Type B pancreatic cell (in vitro differentiated cells): ENCODE results near the gene SAPCD1. TPM values are rescaled to one million over a fixed set of nuclear protein-coding genes. Genes with fewer than 3 reads are reported as not detected.

Experiments
- DNase-seq: peaks from one replicate; pipeline ENCODE4 v3.0.0; 2021; ENCODE audit warnings: mixed read lengths; ENCODE audit not compliant: unreplicated experiment; ENCODE audit errors: extremely low spot score
- H3K27ac Mint-ChIP-seq: 2 replicates; pipeline ENCODE4 v1.8.0; 2021; ENCODE audit warnings: mild to moderate bottlenecking, mixed read lengths
- H3K27me3 Mint-ChIP-seq: 2 replicates; pipeline ENCODE4 v1.8.0; 2021; ENCODE audit warnings: mixed read lengths
- H3K36me3 Mint-ChIP-seq: 2 replicates; pipeline ENCODE4 v1.8.0; 2021; ENCODE audit warnings: mixed read lengths
- H3K4me1 Mint-ChIP-seq: one replicate; pipeline ENCODE4 v1.8.0; 2021; ENCODE audit warnings: mixed read lengths; ENCODE audit not compliant: unreplicated experiment
- H3K4me3 Mint-ChIP-seq: 2 replicates; pipeline ENCODE4 v1.8.0; 2021; ENCODE audit warnings: mild to moderate bottlenecking, mixed read lengths
- H3K9me3 Mint-ChIP-seq: 2 replicates; pipeline ENCODE4 v1.8.0; 2021; ENCODE audit warnings: mixed read lengths
- CTCF ChIP-seq: fragments of 200-600 bp; sonication (generic); conservative IDR thresholded peaks from 2 replicates; pipeline ENCODE4 v1.5.0; 2021; ENCODE audit warnings: antibody characterized with exemption, mild to moderate bottlenecking
- total RNA-seq: library from RNA; stranded (reverse); gene quantifications from 2 replicates; pipeline ENCODE4 v1.2.1, GENCODE V29; 2021; ENCODE audit warnings: low replicate concordance

The SAPCD1 gene
- total RNA-seq, 1 donor from 2014 or later = 8.9 TPM

GRCh38 chr6:31782126-31782855 is 19.8 kb downstream of the SAPCD1 start:
- Mint-ChIP-seq H3K36me3 (peaks cover 4% of the 10 kb centered on the region), H3K27ac (no peak overlapping the region), H3K9me3 (no peaks in the 10 kb centered on the region), H3K4me3 (no peak overlapping the region), H3K27me3 (no peaks in the 10 kb centered on the region), H3K4me1 (no peaks in the 10 kb centered on the region)
- TF ChIP-seq CTCF = no peak
- no peak for DNase-seq

GRCh38 chr6:31784098-31784925 is 21.9 kb downstream of the SAPCD1 start:
- DNase-seq = no peak
- Mint-ChIP-seq H3K27me3 (no peaks in the 10 kb centered on the region), H3K4me1 (no peaks in the 10 kb centered on the region), H3K4me3 (no peak overlapping the region), H3K9me3 (no peaks in the 10 kb centered on the region), H3K27ac (peak overlapping the region; percentile 46), H3K36me3 (peaks cover 4% of the 10 kb centered on the region)
- no peak for TF ChIP-seq CTCF

GRCh38 chr6:31785475-31785874 is 23.0 kb downstream of the SAPCD1 start:
- Mint-ChIP-seq H3K36me3 (peaks cover 4% of the 10 kb centered on the region), H3K27ac (no peak overlapping the region), H3K4me3 (no peak overlapping the region), H3K9me3 (no peaks in the 10 kb centered on the region), H3K27me3 (no peaks in the 10 kb centered on the region), H3K4me1 (no peaks in the 10 kb centered on the region)
- no peak for TF ChIP-seq CTCF
- no peak for DNase-seq

GRCh38 chr6:31791324-31792089 is 29.1 kb downstream of the SAPCD1 start:
- DNase-seq = no peak
- Mint-ChIP-seq H3K4me1 (peaks cover 15% of the 10 kb centered on the region), H3K27me3 (no peaks in the 10 kb centered on the region), H3K36me3 (peaks cover 8% of the 10 kb centered on the region), H3K4me3 (peak overlapping the region; percentile 74), H3K27ac (peak overlapping the region; percentile 27), H3K9me3 (no peaks in the 10 kb centered on the region)
- peak; percentile 78 for TF ChIP-seq CTCF

GRCh38 chr6:31792090-31792374 is 29.6 kb downstream of the SAPCD1 start:
- Mint-ChIP-seq H3K9me3 (no peaks in the 10 kb centered on the region), H3K36me3 (peaks cover 8% of the 10 kb centered on the region), H3K27ac (no peak overlapping the region), H3K27me3 (no peaks in the 10 kb centered on the region), H3K4me1 (peaks cover 15% of the 10 kb centered on the region), H3K4me3 (no peak overlapping the region)
- TF ChIP-seq CTCF = no peak
- DNase-seq = no peak
